OCI-LY7 (cell line): Measurements from ENCODE around the gene GPHN. TPM values are rescaled to one million over a fixed set of nuclear protein-coding genes. Genes with fewer than 3 reads are reported as not detected.

Experiments
- BruUV-seq: library from RNA; stranded (reverse); fragments of 400-500 nt; replicated peaks from 2 replicates; lab custom pipeline; 2021; lab: Mats Ljungman, UMichigan
- CTCF ChIA-PET: fragments of 300-600 bp; sonication (Branson Sonifier 250); formaldehyde crosslinking; loops from one replicate; lab custom pipeline; 2022; ENCODE audit warnings: antibody characterized with exemption; ENCODE audit not compliant: unreplicated experiment; lab: Charles Lee
- POLR2A ChIA-PET: fragments of 300-600 bp; sonication (Branson Sonifier 250); formaldehyde crosslinking; loops from one replicate; lab custom pipeline; 2022; ENCODE audit warnings: antibody characterized with exemption; lab: Charles Lee
- DNase-seq: peaks from one replicate; pipeline ENCODE4 v3.0.0-alpha.2; 2015; ENCODE audit warnings: low spot score
- H2AFZ ChIP-seq: fragments of 200-600 bp; sonication (generic), shearing (Covaris generic); 2 replicates; pipeline ENCODE4 v1.6.1; 2014; ENCODE audit warnings: mild to moderate bottlenecking, antibody characterized with exemption, low read length, moderate library complexity
- H3K27ac ChIP-seq: fragments of 200-600 bp; sonication (generic); 2 replicates; pipeline ENCODE4 v1.5.1; 2014; ENCODE audit warnings: mixed run types, low read depth, mild to moderate bottlenecking, moderate library complexity, low read length, inconsistent platforms; ENCODE audit not compliant: poor library complexity, severe bottlenecking
- H3K36me3 ChIP-seq: fragments of 200-600 bp; sonication (generic); 2 replicates; pipeline ENCODE4 v1.6.1; 2014; ENCODE audit warnings: mild to moderate bottlenecking, antibody characterized with exemption, low read length, moderate library complexity, mixed read lengths; ENCODE audit not compliant: insufficient read depth
- H3K4me1 ChIP-seq: fragments of 200-600 bp; sonication (generic); 2 replicates; pipeline ENCODE4 v1.5.1; 2014; ENCODE audit warnings: mild to moderate bottlenecking, low read length; ENCODE audit not compliant: insufficient read depth, poor library complexity, severe bottlenecking
- H3K4me2 ChIP-seq: fragments of 200-600 bp; sonication (generic); 2 replicates; pipeline ENCODE4 v1.6.1; 2014; ENCODE audit warnings: mild to moderate bottlenecking, low read length
- H3K4me3 ChIP-seq: fragments of 200-600 bp; sonication (generic); 2 replicates; pipeline ENCODE4 v1.5.1; 2014; ENCODE audit warnings: mild to moderate bottlenecking, low read depth, low read length; ENCODE audit not compliant: poor library complexity, severe bottlenecking
- H3K79me2 ChIP-seq: fragments of 200-600 bp; sonication (generic); 2 replicates; pipeline ENCODE4 v1.6.1; 2016; ENCODE audit warnings: low read depth, mild to moderate bottlenecking, low read length, moderate library complexity, mixed read lengths; ENCODE audit not compliant: insufficient read depth
- H3K9me2 ChIP-seq: fragments of 200-600 bp; sonication (generic); 2 replicates; pipeline ENCODE4 v1.6.1; 2016; ENCODE audit warnings: mild to moderate bottlenecking, low read length, mixed read lengths; ENCODE audit not compliant: insufficient read depth
- H3K9me3 ChIP-seq: fragments of 200-600 bp; sonication (generic); 2 replicates; pipeline ENCODE4 v1.6.1; 2014; ENCODE audit warnings: mild to moderate bottlenecking, mixed run types, low read length, mixed read lengths
- H4K20me1 ChIP-seq: fragments of 200-600 bp; sonication (generic); 2 replicates; pipeline ENCODE4 v1.6.1; 2014; ENCODE audit warnings: mild to moderate bottlenecking, antibody characterized with exemption, low read length, moderate library complexity, mixed read lengths; ENCODE audit not compliant: insufficient read depth
- CTCF ChIP-seq: fragments of 200-600 bp; sonication (generic); conservative IDR thresholded peaks from 2 replicates; pipeline ENCODE4 v1.5.1; 2014; ENCODE audit warnings: mild to moderate bottlenecking, antibody characterized with exemption, low read length, moderate library complexity, mixed read lengths
- EZH2phosphoT487 ChIP-seq: fragments of 200-600 bp; sonication (generic); IDR thresholded peaks from 2 replicates; pipeline ENCODE4 v1.6.1; 2018; ENCODE audit warnings: low read depth, borderline replicate concordance, mild to moderate bottlenecking, mixed run types, antibody characterized with exemption, low read length, moderate library complexity, mixed read lengths
- intact Hi-C: fragments of 100-400 bp; cut with micrococcal nuclease; formaldehyde crosslinking; loops from one replicate; pipeline ENCODE4 v1.10.0; 2022; ENCODE audit not compliant: unreplicated experiment
- total RNA-seq, 2 experiments: library from RNA; depleted of rRNA in 1 of 2; stranded (reverse); fragments of >200 nt in 1 of 2; shearing (Covaris generic) in 1 of 2; gene quantifications; 2 replicates each; pipeline ENCODE4 v1.2.3, GENCODE V29; 2014 to 2022

The GPHN gene
- total RNA-seq, 2 experiments from 2014 or later = not detected

- Histone ChIP-seq H3K9me2 (no peaks in the 10 kb centered on the region), H3K4me1 (no peaks in the 10 kb centered on the region), H3K27ac (no peak overlapping the region), H3K36me3 (no peaks in the 10 kb centered on the region), H3K79me2 (no peaks in the 10 kb centered on the region), H2AFZ (no peak overlapping the region), H3K4me2 (no peak overlapping the region), H3K4me3 (no peak overlapping the region), H3K9me3 (peaks cover 6% of the 10 kb centered on the region; the same call in 1 of the 2 replicates), H4K20me1 (no peaks in the 10 kb centered on the region)
- intact Hi-C loops = no loop called here
- ChIA-PET CTCF (no interaction called here), POLR2A (no interaction called here)
- BruUV-seq = no TSS peak
- no peak for DNase-seq
- TF ChIP-seq EZH2phosphoT487 (no peak), CTCF (no peak)
Measured at GRCh38 chr14:66464261-66464660, 43.7 kb upstream of the GPHN start.

GRCh38 chr14:66468778-66469367 is 39.1 kb upstream of the GPHN start:
- H3K27ac ChIP-seq = no peak overlapping the region
- no peaks in the 10 kb centered on the region for H3K79me2 ChIP-seq
- TF ChIP-seq EZH2phosphoT487 = no peak
- TF ChIP-seq CTCF = no peak
- ChIA-PET POLR2A (no interaction called here), CTCF (no interaction called here)
- DNase-seq = peak; percentile 6
- H3K9me2 ChIP-seq = no peaks in the 10 kb centered on the region
- no peaks in the 10 kb centered on the region for H3K36me3 ChIP-seq
- intact Hi-C loops = no loop called here
- BruUV-seq = no TSS peak
- H3K9me3 ChIP-seq = peaks cover 12% of the 10 kb centered on the region
- no peak overlapping the region for H3K4me2 ChIP-seq
- H3K4me3 ChIP-seq = no peak overlapping the region
- H2AFZ ChIP-seq = no peak overlapping the region
- no peaks in the 10 kb centered on the region for H4K20me1 ChIP-seq
- no peaks in the 10 kb centered on the region for H3K4me1 ChIP-seq

GRCh38 chr14:66471584-66471983 is 36.4 kb upstream of the GPHN start:
- peaks cover 12% of the 10 kb centered on the region for H3K9me3 ChIP-seq
- no peaks in the 10 kb centered on the region for H3K9me2 ChIP-seq
- BruUV-seq = no TSS peak
- H3K4me3 ChIP-seq = no peak overlapping the region
- no peak overlapping the region for H2AFZ ChIP-seq
- H4K20me1 ChIP-seq = no peaks in the 10 kb centered on the region
- H3K4me2 ChIP-seq = no peak overlapping the region
- no peaks in the 10 kb centered on the region for H3K4me1 ChIP-seq
- H3K36me3 ChIP-seq = no peaks in the 10 kb centered on the region
- TF ChIP-seq EZH2phosphoT487 = no peak
- no peak overlapping the region for H3K27ac ChIP-seq
- intact Hi-C loops = no loop called here
- CTCF ChIA-PET = no interaction called here
- POLR2A ChIA-PET = interaction anchor here (0.6 kb wide), 1 partner anchor 31 kb away, joined by 3 read pairs; no protein-coding TSS in a partner anchor
- no peaks in the 10 kb centered on the region for H3K79me2 ChIP-seq
- no peak for DNase-seq
